HepG2 (cell line): Measurements from ENCODE around the gene ANAPC2. TPM values are rescaled to one million over a fixed set of nuclear protein-coding genes. Genes with fewer than 3 reads are reported as not detected.

Experiments used
- ATAC-seq: fragments of 200-7000 bp; cut with Tn5 transposase; 3 replicates; pipeline ENCODE4 v1.9.1; 2020; ENCODE audit warnings: mild to moderate bottlenecking, moderate library complexity
- BruUV-seq: library from RNA; stranded (reverse); fragments of 400-500 nt; replicated peaks from 2 replicates; lab custom pipeline; 2021; lab: Mats Ljungman, UMichigan
- CTCF ChIA-PET: fragments of 300-600 bp; formaldehyde crosslinking; extraction: SDS; loops from one replicate; lab custom pipeline; 2021; ENCODE audit warnings: low total read pairs, inconsistent platforms, low intra/inter-chr PET ratio; lab: Yijun Ruan, JAX
- POLR2A ChIA-PET: fragments of 350-600 bp; sonication (Branson Sonifier 250); formaldehyde crosslinking; loops from one replicate; lab custom pipeline; 2020; ENCODE audit warnings: antibody characterized with exemption, inconsistent platforms; lab: Yijun Ruan, JAX
- DNase-seq: peaks from one replicate; pipeline ENCODE4 v3.0.0-alpha.2; 2015; ENCODE audit warnings: low spot score
- FAIRE-seq: peaks from 3 replicates; lab custom pipeline; 2011; peaks lifted over from hg19 to GRCh38; lab: Jason Lieb, UNC
- H2AFZ ChIP-seq: one replicate; pipeline ENCODE4 v1.6.1; 2011; ENCODE audit warnings: low read length, inconsistent platforms
- H3K27ac ChIP-seq: fragments of 300-600 bp; 3 replicates; pipeline ENCODE4 v1.8.0; 2011; ENCODE audit warnings: mixed run types, mild to moderate bottlenecking, mixed read lengths, low read length, inconsistent platforms; ENCODE audit not compliant: insufficient read depth; ENCODE audit errors: extremely low read length
- H3K27me3 ChIP-seq, 2 experiments: fragments of 200-600 bp in 1 of 2; 2 replicates in 1 of 2; 3 replicates in 1 of 2; pipeline versions ENCODE4 v1.6.0 to v1.8.0; 2011; ENCODE audit warnings: low read length in 2 of 2, mild to moderate bottlenecking in 2 of 2, moderate library complexity in 2 of 2, inconsistent platforms in 1 of 2; ENCODE audit not compliant: insufficient read depth in 2 of 2, control insufficient read depth in 1 of 2
- H3K36me3 ChIP-seq, 2 experiments: fragments of 200-600 bp in 1 of 2; replicated peaks in 1 of 2; 2 replicates in 1 of 2; 3 replicates in 1 of 2; pipeline versions ENCODE4 v1.5.1 to v1.8.0; 2011; ENCODE audit warnings: low read length in 2 of 2, inconsistent platforms in 1 of 2; ENCODE audit not compliant: insufficient read depth in 2 of 2, control insufficient read depth in 1 of 2
- H3K4me1 ChIP-seq: 2 replicates; pipeline ENCODE4 v1.5.1; 2012; ENCODE audit warnings: low read length, inconsistent platforms; ENCODE audit not compliant: insufficient read depth
- H3K4me2 ChIP-seq: 2 replicates; pipeline ENCODE4 v1.6.0; 2011; ENCODE audit warnings: low read depth, low read length, inconsistent platforms
- H3K4me3 ChIP-seq, 3 experiments: fragments of 200-600 bp in 1 of 3; sonication (generic), shearing (Covaris generic) in 1 of 3; replicated peaks in 1 of 3; 2 replicates each; pipeline ENCODE4 v1.5.1; 2011 to 2016; ENCODE audit warnings: low read length in 3 of 3, inconsistent platforms in 2 of 3, low read depth in 2 of 3, mild to moderate bottlenecking in 2 of 3, control low read depth in 1 of 3, mixed read lengths in 1 of 3; ENCODE audit not compliant: insufficient read depth in 1 of 3
- H3K79me2 ChIP-seq: one replicate; pipeline ENCODE4 v1.6.1; 2011; ENCODE audit warnings: low read length, inconsistent platforms; ENCODE audit not compliant: insufficient read depth
- H3K9ac ChIP-seq: 2 replicates; pipeline ENCODE4 v1.6.0; 2011; ENCODE audit warnings: mild to moderate bottlenecking, low read depth, low read length, inconsistent platforms; ENCODE audit not compliant: insufficient read depth
- H3K9me3 ChIP-seq: 2 replicates; pipeline ENCODE4 v1.5.1; 2012; ENCODE audit warnings: mild to moderate bottlenecking, low read length
- H4K20me1 ChIP-seq: 2 replicates; pipeline ENCODE4 v1.6.0; 2011; ENCODE audit warnings: inconsistent platforms, mild to moderate bottlenecking, low read length, moderate library complexity; ENCODE audit not compliant: insufficient read depth
- MTF2 ChIP-seq: sonication (generic); formaldehyde crosslinking; IDR thresholded peaks from 2 replicates; pipeline ENCODE4 v1.5.0; 2020; ENCODE audit warnings: missing genetic modification reagents, borderline replicate concordance
- ZNF12 ChIP-seq: sonication (generic); formaldehyde crosslinking; IDR thresholded peaks from 2 replicates; pipeline ENCODE4 v1.5.0; 2020; ENCODE audit warnings: missing genetic modification reagents
- ZNF230 ChIP-seq: sonication (generic); formaldehyde crosslinking; IDR thresholded peaks from 2 replicates; pipeline ENCODE4 v1.4.0; 2020; ENCODE audit warnings: mild to moderate bottlenecking, missing genetic modification reagents
- ZNF605 ChIP-seq: sonication (generic); formaldehyde crosslinking; IDR thresholded peaks from 2 replicates; pipeline ENCODE4 v1.8.0; 2022; ENCODE audit warnings: mild to moderate bottlenecking, missing genetic modification reagents
- ZNF660 ChIP-seq: sonication (generic); formaldehyde crosslinking; IDR thresholded peaks from 2 replicates; pipeline ENCODE4 v1.5.1; 2020; ENCODE audit warnings: mild to moderate bottlenecking, low read depth, missing genetic modification reagents, borderline replicate concordance
- WGBS: methylation state at CpG from one replicate; pipeline ENCODE4 v1.1.6; 2017; ENCODE audit warnings: low lambda C conversion rate; 5-methylcytosine and 5-hydroxymethylcytosine counted together
- in situ Hi-C: cut with HindIII; loops from 2 replicates; pipeline ENCODE4 v1.10.0; 2017; ENCODE audit warnings: low pct_unique_long_range_greater_than_20kb; ENCODE audit not compliant: extremely low pct_ligation_motif_present
- intact Hi-C: fragments of 100-400 bp; cut with micrococcal nuclease; formaldehyde crosslinking; loops from one replicate; pipeline ENCODE4 v1.10.0; 2022; ENCODE audit not compliant: unreplicated experiment
- polyA plus RNA-seq, 8 experiments: library from polyadenylated mRNA; depleted of rRNA in 3 of 8; stranded (reverse) in 7 of 8; unstranded in 1 of 8; fragments of >200 nt; fragmentation: Illumina TruSeq in 4 of 8; extraction: Trizol in 4 of 8; gene quantifications; 2 replicates each; pipeline versions ENCODE4 v1.2.1 to v1.2.3, GENCODE V29; 2011 to 2016; ENCODE audit warnings: low read depth in 4 of 8, missing spikeins in 1 of 8, mixed read lengths in 1 of 8; ENCODE audit not compliant: insufficient read depth in 1 of 8
- total RNA-seq, 5 experiments: library from RNA; depleted of rRNA; stranded (reverse); fragments of >200 nt; fragmentation: Illumina TruSeq; extraction: Trizol; gene quantifications; 2 replicates each; pipeline ENCODE4 v1.2.3, GENCODE V29; 2016; ENCODE audit warnings: low read depth in 1 of 5
- TF ChIP-seq, protein P1 (sequence below): sonication (generic); formaldehyde crosslinking; conservative IDR thresholded peaks from 2 replicates; pipeline ENCODE4 v1.4.0; 2020; ENCODE audit warnings: missing genetic modification reagents

The ANAPC2 gene
- total and polyA plus RNA-seq, 2 of the 13 experiments (the other 11 are each of a cell fraction or from before 2014, with no cell fraction given): 12.3 to 15.4 TPM

GRCh38 chr9:137161558-137162486 is 26.5 kb downstream of the ANAPC2 start:
- no peak for DNase-seq
- Histone ChIP-seq H3K9ac (no peak overlapping the region), H3K27ac (no peak overlapping the region), H4K20me1 (no peaks in the 10 kb centered on the region), H3K79me2 (no peaks in the 10 kb centered on the region), H3K9me3 (no peaks in the 10 kb centered on the region), H3K36me3 (no peaks in the 10 kb centered on the region), H2AFZ (no peak overlapping the region), H3K4me1 (no peaks in the 10 kb centered on the region), H3K4me2 (peak overlapping the region; percentile 63; the same call in 1 of the 2 replicates), H3K27me3 (peaks cover 20 to 88% of the 10 kb centered on the region in 2 experiments; a peak in 4 of 5 replicates), H3K4me3 (peak overlapping the region in 2 of 3 experiments; percentile 13 to 62; a peak in 3 of 6 replicates)
- ATAC-seq: peak; percentile 12
- 11% methylated on average over 7 of the region's 71 CpGs for WGBS
- TF ChIP-seq ZNF230 (CRISPR knock-in tag) (no peak), ZNF12 (CRISPR knock-in tag) (no peak), ZNF660 (CRISPR knock-in tag) (no peak), MTF2 (CRISPR knock-in tag) (0 out of 2 replicates have a peak, but pooled peaks have one; percentile 30), ZNF605 (CRISPR knock-in tag) (no peak)
- TF ChIP-seq, protein P1, sequence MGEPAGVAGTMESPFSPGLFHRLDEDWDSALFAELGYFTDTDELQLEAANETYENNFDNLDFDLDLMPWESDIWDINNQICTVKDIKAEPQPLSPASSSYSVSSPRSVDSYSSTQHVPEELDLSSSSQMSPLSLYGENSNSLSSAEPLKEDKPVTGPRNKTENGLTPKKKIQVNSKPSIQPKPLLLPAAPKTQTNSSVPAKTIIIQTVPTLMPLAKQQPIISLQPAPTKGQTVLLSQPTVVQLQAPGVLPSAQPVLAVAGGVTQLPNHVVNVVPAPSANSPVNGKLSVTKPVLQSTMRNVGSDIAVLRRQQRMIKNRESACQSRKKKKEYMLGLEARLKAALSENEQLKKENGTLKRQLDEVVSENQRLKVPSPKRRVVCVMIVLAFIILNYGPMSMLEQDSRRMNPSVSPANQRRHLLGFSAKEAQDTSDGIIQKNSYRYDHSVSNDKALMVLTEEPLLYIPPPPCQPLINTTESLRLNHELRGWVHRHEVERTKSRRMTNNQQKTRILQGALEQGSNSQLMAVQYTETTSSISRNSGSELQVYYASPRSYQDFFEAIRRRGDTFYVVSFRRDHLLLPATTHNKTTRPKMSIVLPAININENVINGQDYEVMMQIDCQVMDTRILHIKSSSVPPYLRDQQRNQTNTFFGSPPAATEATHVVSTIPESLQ (CRISPR knock-in tag): no peak
- POLR2A ChIA-PET: interaction anchor here (0.6 to 1.3 kb wide), 5 partner anchors 8 to 62 kb away, joined by 3 to 5 read pairs (median 3); partner anchors contain the start of genes LRRC26 and TPRN
- CTCF ChIA-PET: interaction anchor here (1.1 kb wide), 1 partner anchor 74 kb away, joined by 3 read pairs; no protein-coding TSS in a partner anchor
- FAIRE-seq: no peak
- BruUV-seq: no TSS peak
- in situ Hi-C loops (no loop called here), intact Hi-C loops (no loop called here)
